SHP77 (cell line): ENCODE measurements around the gene KRTAP4-1.
"Not testable (repeated sequence)": the region's sequence is repeated elsewhere in the genome, so short reads cannot be mapped to it uniquely, and the experiment has no call there.

ENCODE experiments used
- DNase-seq, 2 experiments: peaks; one replicate each; lab custom pipeline; 2025; lab: John Stamatoyannopoulos, UW

KRTAP4-1 gene

GRCh38 chr17:41184480-41184961 is at the start of gene KRTAP4-1:
Gene KRTAP4-1 (minus strand): TSS chr17:41184911. CDS start chr17:41184854, 57 bp downstream.
- DNase-seq = no peak

GRCh38 chr17:41232399-41233105 is 47.8 kb upstream of the KRTAP4-1 start, which contains the start of gene KRTAP9-3:
Gene KRTAP9-3 (plus strand): TSS chr17:41232449. CDS start chr17:41232502, 53 bp downstream.
- not testable (repeated sequence) for DNase-seq

- DNase-seq = no peak
These were observed 47.0 kb upstream of the KRTAP4-1 start for GRCh38 chr17:41231731-41232130.

GRCh38 chr17:41230094-41230493 is 45.4 kb upstream of the KRTAP4-1 start:
- no peak for DNase-seq

GRCh38 chr17:41226598-41227095 is 41.9 kb upstream of the KRTAP4-1 start, which contains the start of gene KRTAP9-2:
Gene KRTAP9-2 (plus strand): TSS chr17:41226648. CDS start chr17:41226655, 7 bp downstream.
- DNase-seq = not testable (repeated sequence)

- DNase-seq = no peak
These were observed 41.3 kb upstream of the KRTAP4-1 start for GRCh38 chr17:41226051-41226450.

GRCh38 chr17:41223821-41224220 is 39.1 kb upstream of the KRTAP4-1 start:
- no peak for DNase-seq

GRCh38 chr17:41215681-41216080 is 31.0 kb upstream of the KRTAP4-1 start:
- DNase-seq = no peak

GRCh38 chr17:41212524-41213169 is 27.9 kb upstream of the KRTAP4-1 start:
- DNase-seq = peak in 1 of 2 experiments; percentile 11

GRCh38 chr17:41211845-41212466 is 27.2 kb upstream of the KRTAP4-1 start:
- DNase-seq = peak; percentile 28 to 31

GRCh38 chr17:41199421-41200078 is 14.8 kb upstream of the KRTAP4-1 start:
- no peak for DNase-seq

- DNase-seq = no peak
These were observed 11.4 kb upstream of the KRTAP4-1 start for GRCh38 chr17:41196068-41196467.

- DNase-seq = no peak
These were observed 5.6 kb upstream of the KRTAP4-1 start for GRCh38 chr17:41190328-41190727.

GRCh38 chr17:41189837-41190318 is 5.2 kb upstream of the KRTAP4-1 start, which contains the start of gene KRTAP9-1:
Gene KRTAP9-1 (plus strand): TSS chr17:41189887. CDS start chr17:41189887, 0 bp downstream.
- not testable (repeated sequence) for DNase-seq

GRCh38 chr17:41186872-41187271 is 2.2 kb upstream of the KRTAP4-1 start:
- DNase-seq = no peak

- no peak for DNase-seq
These were observed 290 bp upstream of the KRTAP4-1 start for GRCh38 chr17:41185001-41185400.

- DNase-seq = no peak
These were observed 5.7 kb downstream of the KRTAP4-1 start for GRCh38 chr17:41178843-41179616.

GRCh38 chr17:41178341-41178740 is 6.4 kb downstream of the KRTAP4-1 start:
- DNase-seq = no peak

GRCh38 chr17:41177727-41178271 is 6.9 kb downstream of the KRTAP4-1 start, which contains the start of gene KRTAP4-2:
Gene KRTAP4-2 (minus strand): TSS chr17:41178221. CDS start chr17:41178164, 57 bp downstream.
- no peak for DNase-seq

- DNase-seq = no peak
These were observed 7.8 kb downstream of the KRTAP4-1 start for GRCh38 chr17:41176744-41177387.
